Suprapubic skin (tissue), 3 donors: ENCODE data around the gene SETD6.

ENCODE experiments used
- CTCF ChIP-seq, 2 donors: fragments of 200-600 bp in 1 of 2; fragments of 450-650 bp in 1 of 2; sonication (generic) in 1 of 2; IDR thresholded peaks; one replicate each; pipeline ENCODE4 v1.5.1; 2016 to 2019; ENCODE audit warnings: antibody characterized with exemption in 2 of 2, mild to moderate bottlenecking in 1 of 2, moderate library complexity in 1 of 2
- POLR2AphosphoS5 ChIP-seq, 3 donors: sonication (generic); formaldehyde crosslinking; IDR thresholded peaks; one replicate each; pipeline ENCODE4 v1.6.1; 2017; ENCODE audit warnings: antibody characterized with exemption in 3 of 3

- TF ChIP-seq CTCF (IDR thresholded peaks at IDR 0.05) = no peak
- no peak for TF ChIP-seq POLR2AphosphoS5 (IDR thresholded peaks at IDR 0.05)
These were observed 3.7 kb downstream of the SETD6 start for GRCh38 chr16:58518980-58519368.
